Mesodermal cell (in vitro differentiated cells): ENCODE results near the gene CNIH3.

Source experiments
- H3K27ac ChIP-seq: 2 replicates; pipeline ENCODE4 v1.7.0; 2013; ENCODE audit warnings: mild to moderate bottlenecking, low read depth, low read length, moderate library complexity; ENCODE audit not compliant: severe bottlenecking
- H3K36me3 ChIP-seq: 2 replicates; pipeline ENCODE4 v1.7.1; 2013; ENCODE audit warnings: mild to moderate bottlenecking, low read length, moderate library complexity; ENCODE audit not compliant: control insufficient read depth, insufficient read depth
- H3K4me1 ChIP-seq: one replicate; pipeline ENCODE4 v1.7.1; 2013; ENCODE audit warnings: mild to moderate bottlenecking, low read length; ENCODE audit not compliant: insufficient read depth, control insufficient read depth, poor library complexity, severe bottlenecking
- H3K4me3 ChIP-seq: 2 replicates; pipeline ENCODE4 v1.7.0; 2013; ENCODE audit warnings: low read length, control low read depth, mild to moderate bottlenecking; ENCODE audit not compliant: insufficient read depth, poor library complexity, severe bottlenecking; ENCODE audit errors: extremely low read depth
- H3K9me3 ChIP-seq: 2 replicates; pipeline ENCODE4 v1.7.1; 2013; ENCODE audit warnings: mild to moderate bottlenecking, low read length, moderate library complexity; ENCODE audit not compliant: control insufficient read depth
- WGBS, 2 experiments: methylation state at CpG; one replicate each; pipeline ENCODE4 v1.1.5; 2013; ENCODE audit warnings: missing lambda C conversion rate in 2 of 2; ENCODE audit not compliant: insufficient coverage in 2 of 2; 5-methylcytosine and 5-hydroxymethylcytosine counted together

Gene CNIH3

DNA sequence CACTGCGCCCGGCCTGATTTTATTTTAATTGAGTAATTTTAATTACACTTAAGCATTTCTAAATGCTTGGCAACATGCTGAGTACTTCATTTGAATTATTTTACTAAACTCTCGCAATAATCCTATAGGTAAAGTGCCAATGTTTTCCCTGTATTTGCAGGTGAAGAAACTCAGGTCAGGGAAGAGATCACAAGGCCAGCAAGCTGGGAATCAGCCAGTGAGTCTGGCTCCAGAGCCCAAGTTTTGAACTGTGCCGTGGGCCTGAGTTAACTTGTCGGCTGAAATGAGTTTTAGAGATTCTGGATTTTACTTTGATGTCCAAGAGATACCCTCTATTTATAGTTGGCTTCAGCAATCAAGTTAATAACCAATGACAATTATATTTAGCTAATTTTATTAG, 141.4 kb downstream of the CNIH3 start:
- no peak overlapping the region for H3K27ac ChIP-seq
- WGBS, 2 experiments = 100% methylated on average over 1 of the region's 5 CpGs
- no peaks in the 10 kb centered on the region for H3K36me3 ChIP-seq
- peaks cover 13% of the 10 kb centered on the region for H3K9me3 ChIP-seq
- no peak overlapping the region for H3K4me3 ChIP-seq
- no peaks in the 10 kb centered on the region for H3K4me1 ChIP-seq

DNA sequence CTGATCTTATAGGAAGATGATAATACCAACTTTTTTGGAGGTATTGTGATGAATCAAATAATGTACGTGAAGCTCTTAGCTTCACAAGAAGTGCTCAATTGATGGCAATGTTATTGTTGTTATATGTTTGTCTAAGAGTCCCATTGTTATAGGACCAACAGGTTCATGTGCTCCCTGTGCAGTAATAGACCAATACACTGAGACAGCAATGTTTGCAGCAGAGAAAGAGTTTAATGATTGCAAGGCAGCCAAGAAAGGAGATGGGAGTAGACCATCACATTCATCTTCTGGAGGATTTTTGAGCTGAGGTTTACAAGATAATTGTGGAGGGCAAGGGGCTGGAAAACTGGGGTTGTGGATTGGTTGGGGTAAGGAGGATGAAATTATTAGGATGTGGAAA, 143.0 kb downstream of the CNIH3 start:
- H3K4me3 ChIP-seq = no peak overlapping the region
- no peaks in the 10 kb centered on the region for H3K4me1 ChIP-seq
- no peak overlapping the region for H3K27ac ChIP-seq
- H3K9me3 ChIP-seq = peaks cover 13% of the 10 kb centered on the region
- WGBS, 2 experiments = 80 to 100% methylated on average over 1 of the region's 1 CpG
- no peaks in the 10 kb centered on the region for H3K36me3 ChIP-seq

DNA sequence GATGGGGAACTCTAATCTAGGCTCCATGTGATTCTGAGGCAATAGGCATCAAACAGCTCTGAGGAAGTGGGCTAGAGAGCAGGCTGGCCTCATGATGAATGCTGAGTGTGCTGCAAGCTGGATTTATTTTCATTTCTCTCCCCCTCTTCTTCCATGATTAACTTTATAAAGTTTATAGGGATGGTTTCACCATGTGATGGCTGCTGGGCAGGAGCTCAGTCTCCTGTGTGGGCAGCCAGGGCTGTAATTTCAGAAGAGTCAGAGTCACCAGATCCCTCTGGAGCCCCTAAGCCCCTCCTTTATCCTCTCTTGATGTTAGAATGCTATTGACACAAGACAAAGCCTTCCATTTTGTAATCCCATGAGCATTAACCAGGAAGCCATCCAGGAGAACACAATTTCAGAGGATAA, 143.6 kb downstream of the CNIH3 start:
- H3K36me3 ChIP-seq = no peaks in the 10 kb centered on the region
- no peak overlapping the region for H3K27ac ChIP-seq
- no peaks in the 10 kb centered on the region for H3K4me1 ChIP-seq
- no peak overlapping the region for H3K4me3 ChIP-seq
- peaks cover 13% of the 10 kb centered on the region for H3K9me3 ChIP-seq

DNA sequence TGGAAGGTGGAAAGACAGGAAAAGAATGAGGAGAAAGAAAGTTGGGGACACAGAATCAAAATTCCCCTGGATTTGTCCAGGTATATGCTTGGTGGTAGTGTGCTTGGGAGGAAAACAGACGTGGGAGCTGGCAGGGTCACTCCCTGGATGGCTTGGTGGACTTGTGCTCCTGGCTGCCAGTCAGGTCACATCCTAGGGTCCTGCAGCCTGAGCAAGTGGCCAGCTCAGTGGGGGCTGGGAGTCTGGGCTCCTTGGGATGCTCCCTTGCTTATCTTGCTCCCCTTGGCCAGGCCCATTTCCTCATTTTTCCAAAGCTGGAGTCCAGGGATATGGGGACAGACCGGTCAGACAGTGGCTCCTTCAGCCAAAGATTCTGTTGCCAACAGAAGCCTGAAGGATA, 144.0 kb downstream of the CNIH3 start:
- H3K4me1 ChIP-seq = no peaks in the 10 kb centered on the region
- WGBS, 2 experiments = 95 to 100% methylated on average over 1 to 2 of the region's 2 CpGs
- H3K9me3 ChIP-seq = peaks cover 13% of the 10 kb centered on the region
- H3K4me3 ChIP-seq = no peak overlapping the region
- no peaks in the 10 kb centered on the region for H3K36me3 ChIP-seq
- H3K27ac ChIP-seq = no peak overlapping the region

DNA sequence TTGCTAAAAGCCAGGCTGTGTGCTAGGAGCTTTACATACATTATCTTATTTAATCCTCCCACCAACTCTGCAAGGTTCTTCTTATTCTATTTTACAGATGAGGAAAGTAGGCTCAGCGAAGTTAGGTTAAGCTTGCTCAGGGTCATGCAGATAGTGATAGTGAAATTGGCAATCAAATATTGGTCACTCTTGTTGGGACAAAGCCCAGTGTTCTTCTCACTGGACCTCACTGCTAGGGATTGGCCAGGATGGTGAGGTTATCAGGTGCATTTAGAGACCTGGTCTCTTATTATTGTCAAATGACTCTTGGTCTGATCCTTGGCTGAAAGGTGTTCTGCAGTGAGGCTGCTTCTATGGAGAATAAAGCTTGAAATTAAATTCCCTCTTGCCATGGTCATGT, 145.1 kb downstream of the CNIH3 start:
- H3K9me3 ChIP-seq = peaks cover 13% of the 10 kb centered on the region
- H3K4me3 ChIP-seq = no peak overlapping the region
- H3K36me3 ChIP-seq = no peaks in the 10 kb centered on the region
- no peak overlapping the region for H3K27ac ChIP-seq
- no peaks in the 10 kb centered on the region for H3K4me1 ChIP-seq
- no CpG with 5 or more reads among the region's 1 CpG for WGBS, 2 experiments

DNA sequence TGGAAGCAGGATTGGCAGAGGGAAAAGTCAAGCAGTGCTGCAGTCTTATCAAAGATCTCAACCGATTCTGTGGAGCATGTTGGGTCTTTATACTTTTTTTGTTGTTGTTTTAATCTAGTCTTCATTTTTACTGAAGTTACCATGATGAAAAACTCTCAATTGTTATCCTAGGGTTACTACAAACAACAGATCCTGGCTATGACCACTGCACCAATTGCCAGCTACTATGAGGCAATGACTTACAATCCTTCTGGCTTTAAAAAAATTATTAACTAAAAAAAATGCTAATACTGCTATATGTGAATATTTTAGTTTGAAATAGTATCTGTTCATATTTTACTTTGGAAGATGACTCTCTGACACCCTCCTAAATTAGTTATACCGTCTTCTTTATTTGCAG, 145.9 kb downstream of the CNIH3 start:
- WGBS, 2 experiments = no CpG with 5 or more reads among the region's 2 CpGs

DNA sequence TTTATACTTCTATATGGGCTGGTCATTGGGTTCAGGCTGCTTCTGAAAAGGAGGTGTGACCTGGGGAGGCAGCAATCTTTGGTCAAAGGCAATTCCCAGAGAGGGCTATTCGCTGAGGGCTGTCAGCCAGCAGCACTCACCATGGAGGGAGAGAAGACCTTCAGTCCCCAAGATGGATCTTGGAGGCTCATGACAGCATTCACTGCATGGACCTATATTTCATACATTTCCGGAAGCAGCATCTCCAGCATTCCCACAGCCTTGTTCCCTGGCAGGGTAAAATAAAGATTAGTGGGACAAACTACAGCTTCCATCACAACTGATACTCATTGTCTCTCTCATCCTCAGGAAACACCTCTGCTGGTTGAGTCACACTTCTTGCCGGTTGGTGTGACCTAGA, 146.6 kb downstream of the CNIH3 start:
- no peak overlapping the region for H3K4me3 ChIP-seq
- H3K9me3 ChIP-seq = peaks cover 13% of the 10 kb centered on the region
- no peaks in the 10 kb centered on the region for H3K4me1 ChIP-seq
- 84 to 90% methylated on average over 2 to 3 of the region's 3 CpGs for WGBS, 2 experiments
- no peaks in the 10 kb centered on the region for H3K36me3 ChIP-seq
- no peak overlapping the region for H3K27ac ChIP-seq

More for the DNA sequence above, 145.9 kb downstream of the CNIH3 start:
- Histone ChIP-seq H3K27ac (no peak overlapping the region), H3K9me3 (peaks cover 13% of the 10 kb centered on the region), H3K4me3 (no peak overlapping the region), H3K4me1 (no peaks in the 10 kb centered on the region), H3K36me3 (no peaks in the 10 kb centered on the region)

DNA sequence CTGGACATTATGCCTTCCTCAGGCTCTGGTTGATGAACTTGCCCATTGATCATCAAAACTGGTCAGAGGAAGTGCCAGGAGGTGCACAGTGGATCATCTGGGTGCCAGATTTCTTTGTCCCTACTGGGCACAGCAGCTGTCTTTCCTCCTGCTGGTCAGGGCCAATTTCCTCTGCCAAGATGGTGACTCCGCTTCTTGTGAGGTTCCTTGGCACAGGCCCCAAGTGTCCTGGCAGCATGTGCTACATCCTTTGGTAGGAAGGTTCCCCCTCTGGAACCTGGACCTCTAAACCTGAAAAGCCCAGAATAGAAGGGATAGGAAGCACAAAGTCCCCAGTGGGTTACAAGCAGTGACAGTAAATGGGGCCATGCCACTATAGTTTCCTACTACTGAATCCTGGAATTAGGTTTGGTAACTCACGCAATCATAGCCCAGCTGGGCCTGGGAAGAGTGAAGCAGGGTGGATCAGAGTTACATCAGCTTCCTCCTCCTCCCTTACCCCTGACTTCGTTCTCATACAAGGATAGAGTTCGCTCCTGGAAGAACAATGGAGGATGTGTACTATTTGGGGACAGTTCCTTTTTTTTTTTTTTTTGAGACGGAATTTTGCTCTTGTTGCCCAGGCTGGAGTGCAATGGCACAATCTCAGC, 147.1 kb downstream of the CNIH3 start:
- no peak overlapping the region for H3K27ac ChIP-seq
- no peaks in the 10 kb centered on the region for H3K36me3 ChIP-seq
- peaks cover 13% of the 10 kb centered on the region for H3K9me3 ChIP-seq
- no peaks in the 10 kb centered on the region for H3K4me1 ChIP-seq
- no peak overlapping the region for H3K4me3 ChIP-seq
- WGBS, 2 experiments = 88 to 100% methylated on average over 1 of the region's 5 CpGs

DNA sequence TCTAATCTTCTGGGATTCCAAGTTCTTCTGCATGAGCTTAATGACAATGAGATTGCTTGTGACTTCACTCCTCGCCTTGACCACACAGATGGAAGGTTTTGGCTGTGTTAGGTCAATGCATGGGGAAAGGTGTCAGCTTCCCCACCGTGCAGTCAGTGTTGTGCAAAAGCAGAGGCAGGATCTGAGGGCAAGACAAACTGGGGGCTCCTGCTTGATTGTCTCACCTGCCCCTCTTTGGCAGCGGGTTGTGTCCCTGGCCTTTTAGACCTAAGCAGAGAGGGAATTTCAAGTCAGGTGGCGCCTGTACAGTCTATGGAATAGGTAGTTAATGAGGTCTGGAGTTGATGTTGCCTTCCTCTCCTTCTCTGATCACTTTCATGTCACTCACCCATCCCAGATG, 150.1 kb downstream of the CNIH3 start:
- Histone ChIP-seq H3K4me1 (peaks cover 8% of the 10 kb centered on the region), H3K27ac (no peak overlapping the region), H3K4me3 (no peak overlapping the region), H3K36me3 (no peaks in the 10 kb centered on the region), H3K9me3 (no peaks in the 10 kb centered on the region)
- 71 to 75% methylated on average over 1 to 2 of the region's 4 CpGs for WGBS, 2 experiments

DNA sequence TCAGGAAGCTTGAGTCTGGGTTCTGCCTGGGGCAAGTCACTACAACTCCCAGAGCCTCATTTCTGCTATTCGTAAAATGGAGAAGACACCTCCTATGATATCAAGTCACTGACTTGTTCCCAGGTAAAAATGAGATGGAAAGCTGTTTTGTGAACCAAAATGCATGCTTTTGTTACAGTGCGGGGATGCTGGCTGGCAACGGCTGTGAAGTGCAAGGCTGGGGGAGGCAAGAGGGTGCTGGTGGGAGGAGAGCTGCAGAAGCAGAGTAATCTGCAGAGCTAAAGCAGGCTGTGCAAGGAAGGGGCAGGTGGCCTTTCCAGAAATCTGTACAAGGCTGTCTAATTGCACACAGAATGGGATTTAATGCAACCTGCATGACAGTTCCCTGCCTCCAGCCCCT, 150.9 kb downstream of the CNIH3 start:
- no peaks in the 10 kb centered on the region for H3K36me3 ChIP-seq
- whole genome bisulfite sequencing, 2 experiments = 79 to 88% methylated on average over 2 to 3 of the region's 3 CpGs

DNA sequence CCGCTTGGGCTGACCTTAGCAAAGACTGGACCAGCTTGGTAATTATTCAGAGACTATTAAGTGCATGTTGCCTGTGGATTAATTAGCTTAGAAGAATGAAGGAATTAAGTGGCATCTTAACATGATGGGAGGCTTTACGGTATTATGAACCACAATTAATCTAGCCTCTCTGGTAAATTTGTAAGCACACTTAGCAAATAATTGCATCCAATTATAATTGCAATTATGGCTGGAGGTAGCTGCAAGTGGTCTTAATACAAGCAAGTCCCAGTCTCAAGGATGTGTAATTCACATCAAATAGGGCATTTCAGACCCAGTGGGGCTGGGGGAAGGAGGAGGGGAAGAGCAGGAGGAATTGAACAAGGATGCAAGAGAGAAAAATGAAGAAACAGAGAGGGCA, 151.6 kb downstream of the CNIH3 start:
- no peaks in the 10 kb centered on the region for H3K9me3 ChIP-seq
- whole genome bisulfite sequencing, 2 experiments = 80 to 84% methylated on average over 1 to 2 of the region's 2 CpGs
- no peak overlapping the region for H3K4me3 ChIP-seq
- peaks cover 8% of the 10 kb centered on the region for H3K4me1 ChIP-seq
- no peak overlapping the region for H3K27ac ChIP-seq
- H3K36me3 ChIP-seq = no peaks in the 10 kb centered on the region

More for the DNA sequence above, 150.9 kb downstream of the CNIH3 start:
- H3K9me3 ChIP-seq = no peaks in the 10 kb centered on the region
- H3K4me1 ChIP-seq = peaks cover 8% of the 10 kb centered on the region
- H3K27ac ChIP-seq = no peak overlapping the region
- no peak overlapping the region for H3K4me3 ChIP-seq
